Adrenal gland (tissue), 5 donors: Measurements from ENCODE around the gene CHRNA3.

Source experiments
- POLR2A ChIP-seq, 2 donors: fragments of 450-650 bp; IDR thresholded peaks; one replicate each; pipeline ENCODE4 v1.6.1; 2017; ENCODE audit warnings: antibody characterized with exemption in 2 of 2, mild to moderate bottlenecking in 2 of 2, moderate library complexity in 1 of 2
- TF ChIP-seq, protein P1 (sequence below), 6 experiments: fragments of 450-650 bp in 4 of 6; fragments of 200-600 bp in 2 of 6; sonication (generic) in 1 of 6; IDR thresholded peaks; 1 replicate in 5 of 6; 2 replicates in 1 of 6; pipeline versions ENCODE4 v1.5.1 to v1.8.0; 2016 to 2021; ENCODE audit warnings: antibody characterized with exemption in 6 of 6, mild to moderate bottlenecking in 2 of 6, moderate library complexity in 1 of 6
- donor health status: DM: no; HTN: no; CAD: no.

DNA sequence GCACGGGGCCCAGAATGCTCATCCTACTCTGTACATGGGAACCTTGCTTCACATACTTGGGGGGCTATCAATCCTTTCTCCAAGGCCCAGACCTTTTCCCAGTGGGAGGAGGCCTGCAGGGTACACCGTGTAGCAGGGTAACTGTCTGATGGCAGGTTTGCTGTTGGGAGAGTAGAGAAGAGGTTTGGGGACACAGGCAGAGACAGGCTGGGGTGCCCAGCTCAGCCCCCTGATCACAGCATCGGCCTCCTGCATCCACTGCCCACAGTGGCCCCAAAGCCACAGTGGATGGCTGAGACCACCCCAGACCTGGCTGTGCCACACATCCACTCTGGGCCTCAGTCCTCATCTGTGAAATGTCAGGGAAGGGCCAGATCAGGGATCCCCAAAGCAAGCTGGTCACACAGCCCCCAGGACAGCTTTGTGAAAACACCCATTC is 5.6 kb downstream of the CHRNA3 start:
- TF ChIP-seq, protein P1, sequence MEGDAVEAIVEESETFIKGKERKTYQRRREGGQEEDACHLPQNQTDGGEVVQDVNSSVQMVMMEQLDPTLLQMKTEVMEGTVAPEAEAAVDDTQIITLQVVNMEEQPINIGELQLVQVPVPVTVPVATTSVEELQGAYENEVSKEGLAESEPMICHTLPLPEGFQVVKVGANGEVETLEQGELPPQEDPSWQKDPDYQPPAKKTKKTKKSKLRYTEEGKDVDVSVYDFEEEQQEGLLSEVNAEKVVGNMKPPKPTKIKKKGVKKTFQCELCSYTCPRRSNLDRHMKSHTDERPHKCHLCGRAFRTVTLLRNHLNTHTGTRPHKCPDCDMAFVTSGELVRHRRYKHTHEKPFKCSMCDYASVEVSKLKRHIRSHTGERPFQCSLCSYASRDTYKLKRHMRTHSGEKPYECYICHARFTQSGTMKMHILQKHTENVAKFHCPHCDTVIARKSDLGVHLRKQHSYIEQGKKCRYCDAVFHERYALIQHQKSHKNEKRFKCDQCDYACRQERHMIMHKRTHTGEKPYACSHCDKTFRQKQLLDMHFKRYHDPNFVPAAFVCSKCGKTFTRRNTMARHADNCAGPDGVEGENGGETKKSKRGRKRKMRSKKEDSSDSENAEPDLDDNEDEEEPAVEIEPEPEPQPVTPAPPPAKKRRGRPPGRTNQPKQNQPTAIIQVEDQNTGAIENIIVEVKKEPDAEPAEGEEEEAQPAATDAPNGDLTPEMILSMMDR (IDR thresholded peaks at IDR 0.05), result no peak
- TF ChIP-seq POLR2A (IDR thresholded peaks at IDR 0.05), result no peak
